IMR-90 (cell line): ENCODE measurements around the gene MON1A. TPM values are rescaled to one million over a fixed set of nuclear protein-coding genes. Genes with fewer than 3 reads are reported as not detected.

Source experiments
- ATAC-seq: fragments of 200-7000 bp; cut with Tn5 transposase; 2 replicates; pipeline ENCODE4 v1.9.1; 2020; ENCODE audit warnings: low read depth, mild to moderate bottlenecking, moderate library complexity
- BruUV-seq: library from RNA; stranded (reverse); fragments of 400-500 nt; replicated peaks from 2 replicates; lab custom pipeline; 2021; lab: Mats Ljungman, UMichigan
- CTCF ChIA-PET: fragments of 300-600 bp; formaldehyde crosslinking; extraction: SDS; loops from one replicate; lab custom pipeline; 2021; ENCODE audit warnings: antibody characterized with exemption; lab: Yijun Ruan, JAX
- POLR2A ChIA-PET: fragments of 300-600 bp; sonication (Branson Sonifier 250); formaldehyde crosslinking; loops from one replicate; lab custom pipeline; 2022; ENCODE audit warnings: antibody characterized with exemption; ENCODE audit not compliant: unreplicated experiment; lab: Charles Lee
- DNase-seq: peaks from one replicate; pipeline ENCODE4 v3.0.0; 2013
- H2AFZ ChIP-seq: replicated peaks from 2 replicates; pipeline ENCODE3; 2013; ENCODE audit warnings: low read length, mild to moderate bottlenecking; ENCODE audit not compliant: poor library complexity
- H2AK5ac ChIP-seq: 2 replicates; pipeline ENCODE4 v1.6.1; 2013; ENCODE audit warnings: low read depth, low read length, inconsistent platforms
- H2AK9ac ChIP-seq: replicated peaks from 2 replicates; pipeline ENCODE3; 2013; ENCODE audit warnings: mild to moderate bottlenecking, low read depth, low read length, moderate library complexity; ENCODE audit not compliant: poor library complexity
- H2BK120ac ChIP-seq: 2 replicates; pipeline ENCODE4 v1.6.1; 2013; ENCODE audit warnings: low read depth, low read length, inconsistent platforms
- H2BK15ac ChIP-seq: 3 replicates; pipeline ENCODE4 v1.6.1; 2013; ENCODE audit warnings: low read depth, low read length, inconsistent platforms
- H2BK20ac ChIP-seq: 2 replicates; pipeline ENCODE4 v1.6.1; 2013; ENCODE audit warnings: low read depth, mild to moderate bottlenecking, inconsistent platforms, low read length, moderate library complexity
- H2BK5ac ChIP-seq: 2 replicates; pipeline ENCODE4 v1.6.1; 2013; ENCODE audit warnings: mild to moderate bottlenecking, low read depth, low read length, inconsistent platforms; ENCODE audit not compliant: poor library complexity, severe bottlenecking
- H3K14ac ChIP-seq: replicated peaks from 2 replicates; pipeline ENCODE4 v1.6.1; 2013; ENCODE audit warnings: low read depth, low read length, inconsistent platforms
- H3K18ac ChIP-seq: 2 replicates; pipeline ENCODE4 v1.6.1; 2013; ENCODE audit warnings: low read depth, low read length, control low read depth
- H3K23ac ChIP-seq: 2 replicates; pipeline ENCODE4 v1.6.1; 2013; ENCODE audit warnings: low read depth, low read length, inconsistent platforms
- H3K27ac ChIP-seq: 2 replicates; pipeline ENCODE4 v1.5.1; 2013; ENCODE audit warnings: mild to moderate bottlenecking, control low read depth, low read length; ENCODE audit not compliant: insufficient read depth
- H3K27me3 ChIP-seq: 2 replicates; pipeline ENCODE4 v1.6.1; 2013; ENCODE audit warnings: low read length; ENCODE audit not compliant: control insufficient read depth, insufficient read depth
- H3K36me3 ChIP-seq: 2 replicates; pipeline ENCODE4 v1.6.1; 2013; ENCODE audit warnings: low read length, mixed read lengths; ENCODE audit not compliant: control insufficient read depth, insufficient read depth
- H3K4ac ChIP-seq: 2 replicates; pipeline ENCODE4 v1.6.1; 2013; ENCODE audit warnings: low read depth, low read length, inconsistent platforms
- H3K4me1 ChIP-seq: 2 replicates; pipeline ENCODE4 v1.6.1; 2013; ENCODE audit warnings: low read length, mixed read lengths; ENCODE audit not compliant: control insufficient read depth, insufficient read depth
- H3K4me2 ChIP-seq: 2 replicates; pipeline ENCODE4 v1.6.1; 2013; ENCODE audit warnings: low read depth, mild to moderate bottlenecking, control low read depth, low read length, moderate library complexity
- H3K4me3 ChIP-seq: 2 replicates; pipeline ENCODE4 v1.5.1; 2013; ENCODE audit warnings: low read depth, mild to moderate bottlenecking, control low read depth, low read length, moderate library complexity; ENCODE audit not compliant: insufficient read depth
- H3K56ac ChIP-seq: 2 replicates; pipeline ENCODE4 v1.6.1; 2013; ENCODE audit warnings: low read length, inconsistent platforms; ENCODE audit not compliant: insufficient read depth; ENCODE audit errors: extremely low read depth
- H3K79me1 ChIP-seq, 2 experiments: 2 replicates each; pipeline ENCODE4 v1.6.1; 2013; ENCODE audit warnings: low read length in 2 of 2, inconsistent platforms in 1 of 2, low read depth in 1 of 2
- H3K9ac ChIP-seq: 2 replicates; pipeline ENCODE4 v1.6.1; 2013; ENCODE audit warnings: low read depth, low read length, control low read depth
- H3K9me1 ChIP-seq: 2 replicates; pipeline ENCODE4 v1.6.1; 2013; ENCODE audit warnings: low read length, inconsistent platforms; ENCODE audit not compliant: insufficient read depth
- H3K9me3 ChIP-seq: 2 replicates; pipeline ENCODE4 v1.6.1; 2013; ENCODE audit warnings: low read length; ENCODE audit not compliant: control insufficient read depth, insufficient read depth
- H4K20me1 ChIP-seq: 2 replicates; pipeline ENCODE4 v1.6.1; 2013; ENCODE audit warnings: low read length, inconsistent platforms; ENCODE audit not compliant: insufficient read depth
- H4K5ac ChIP-seq: 2 replicates; pipeline ENCODE4 v1.6.1; 2013; ENCODE audit warnings: mild to moderate bottlenecking, low read depth, low read length, control low read depth
- H4K8ac ChIP-seq, 2 experiments: 2 replicates each; pipeline ENCODE4 v1.6.1; 2013; ENCODE audit warnings: low read depth in 2 of 2, low read length in 2 of 2, control low read depth in 1 of 2, inconsistent platforms in 1 of 2
- H4K91ac ChIP-seq: 2 replicates; pipeline ENCODE4 v1.6.1; 2013; ENCODE audit warnings: low read depth, low read length, inconsistent platforms; ENCODE audit not compliant: insufficient read depth
- BHLHE40 ChIP-seq: fragments of 150-350 bp; IDR thresholded peaks from 2 replicates; pipeline ENCODE4 v1.6.1; 2016; ENCODE audit warnings: mild to moderate bottlenecking, low read depth, low read length
- CHD1 ChIP-seq: IDR thresholded peaks from 2 replicates; pipeline ENCODE4 v1.6.1; 2012; ENCODE audit warnings: low read depth, low read length, improper control_type of control experiment
- CTCF ChIP-seq: conservative IDR thresholded peaks from 2 replicates; pipeline ENCODE4 v1.5.1; 2012; ENCODE audit warnings: mild to moderate bottlenecking, low read depth, low read length, improper control_type of control experiment
- ELK1 ChIP-seq: fragments of 150-350 bp; IDR thresholded peaks from 2 replicates; pipeline ENCODE4 v1.6.1; 2016; ENCODE audit warnings: low read depth, mild to moderate bottlenecking, low read length, moderate library complexity, borderline replicate concordance
- MAFK ChIP-seq: IDR thresholded peaks from 2 replicates; pipeline ENCODE4 v1.6.1; 2012; ENCODE audit warnings: low read depth, low read length, improper control_type of control experiment
- NFE2L2 ChIP-seq: fragments of 150-350 bp; IDR thresholded peaks from 2 replicates; pipeline ENCODE4 v1.6.1; 2016; ENCODE audit warnings: low read depth, mild to moderate bottlenecking, low read length
- POLR2A ChIP-seq: IDR thresholded peaks from 2 replicates; pipeline ENCODE4 v1.6.1; 2012; ENCODE audit warnings: mild to moderate bottlenecking, low read depth, low read length
- RAD21 ChIP-seq: IDR thresholded peaks from 2 replicates; pipeline ENCODE4 v1.6.1; 2012; ENCODE audit warnings: low read length, improper control_type of control experiment
- RCOR1 ChIP-seq: IDR thresholded peaks from 2 replicates; pipeline ENCODE4 v1.6.1; 2012; ENCODE audit warnings: mild to moderate bottlenecking, low read length, improper control_type of control experiment; ENCODE audit not compliant: insufficient replicate concordance
- RFX5 ChIP-seq: IDR thresholded peaks from 2 replicates; pipeline ENCODE4 v1.8.0; 2012; ENCODE audit warnings: low read depth, mild to moderate bottlenecking, low read length, moderate library complexity
- WGBS, 2 experiments: methylation state at CpG; one replicate each; pipeline versions ENCODE4 v1.1.5 to v1.1.7; 2013; ENCODE audit warnings: missing lambda C conversion rate in 2 of 2; ENCODE audit not compliant: insufficient read length in 1 of 2; ENCODE audit errors: extremely low coverage in 2 of 2; 5-methylcytosine and 5-hydroxymethylcytosine counted together
- dilution Hi-C: fragments of 300-500 bp; cut with HindIII; formaldehyde crosslinking; loops from one replicate; pipeline ENCODE4 v1.14.3; 2018; ENCODE audit warnings: low sequenced_read_pairs; ENCODE audit not compliant: unreplicated experiment
- in situ Hi-C: fragments of 300-500 bp; cut with MboI; formaldehyde crosslinking; loops from 3 replicates; pipeline ENCODE4 v1.14.3; 2019; ENCODE audit warnings: low sequenced_read_pairs, inconsistent platforms, mixed read lengths
- intact Hi-C: fragments of 100-400 bp; cut with micrococcal nuclease; formaldehyde crosslinking; loops from 2 replicates; pipeline ENCODE4 v1.10.0; 2022
- polyA plus RNA-seq, 3 experiments: library from polyadenylated mRNA; depleted of rRNA; stranded (reverse); fragments of >200 nt; gene quantifications; 2 replicates each; pipeline ENCODE4 v1.2.3, GENCODE V29; 2012; ENCODE audit warnings: low replicate concordance in 1 of 3
- total RNA-seq: library from RNA; depleted of rRNA; stranded (reverse); fragments of >200 nt; gene quantifications from 2 replicates; pipeline ENCODE4 v1.2.3, GENCODE V29; 2012

Gene MON1A
- total and polyA plus RNA-seq, 2 of the 4 experiments (the other 2 are of a cell fraction), result 8.2 to 13.5 TPM

- TF ChIP-seq BHLHE40, result no peak
These were observed 28.0 kb downstream of the MON1A start (continued) for GRCh38 chr3:49901366-49902339.

- no peak overlapping the region for H4K91ac ChIP-seq
- H3K9me3 ChIP-seq, result no peaks in the 10 kb centered on the region
- no peak overlapping the region for H3K27ac ChIP-seq
- H3K56ac ChIP-seq, result no peak overlapping the region
- H4K20me1 ChIP-seq, result no peaks in the 10 kb centered on the region
- no peak overlapping the region for H3K4me3 ChIP-seq
- H2BK5ac ChIP-seq, result no peak overlapping the region
- H3K4me2 ChIP-seq, result no peak overlapping the region
- H3K9ac ChIP-seq, result no peak overlapping the region
- ChIA-PET CTCF (no interaction called here), POLR2A (interaction anchor here (0.5 kb wide), 1 partner anchor 21 kb away, joined by 4 read pairs; no protein-coding TSS in a partner anchor)
- in situ Hi-C loops (no loop called here), intact Hi-C loops (no loop called here), dilution Hi-C loops (no loop called here)
- no TSS peak for BruUV-seq
- peaks cover 10% of the 10 kb centered on the region for H3K4me1 ChIP-seq
- no peak overlapping the region for H3K4ac ChIP-seq
- peak; percentile 22 for DNase-seq
- no peak overlapping the region for H2AFZ ChIP-seq
- no peak overlapping the region for H3K14ac ChIP-seq
- H3K18ac ChIP-seq, result no peak overlapping the region
- peak; percentile 66 for ATAC-seq
- no peaks in the 10 kb centered on the region for H3K27me3 ChIP-seq
- no peak overlapping the region for H3K23ac ChIP-seq
- no peak overlapping the region for H2BK20ac ChIP-seq
- 100% methylated on average over 1 of the region's 8 CpGs; no CpG with 5 or more reads in 1 of the 2 experiments for WGBS, 2 experiments
- no peaks in the 10 kb centered on the region for H3K79me1 ChIP-seq
- H4K8ac ChIP-seq, result no peak overlapping the region
- H3K9me1 ChIP-seq, result peaks cover 2% of the 10 kb centered on the region; the same call in 1 of the 2 replicates
- H2AK9ac ChIP-seq, result no peak overlapping the region
- no peak overlapping the region for H2BK120ac ChIP-seq
- no peak overlapping the region for H4K5ac ChIP-seq
- no peak overlapping the region for H2AK5ac ChIP-seq
- no peak overlapping the region for H2BK15ac ChIP-seq
- no peaks in the 10 kb centered on the region for H3K36me3 ChIP-seq
- TF ChIP-seq BHLHE40 (no peak), POLR2A (no peak), ELK1 (no peak), MAFK (no peak), RAD21 (no peak), CHD1 (no peak), CTCF (no peak), NFE2L2 (no peak), RCOR1 (no peak), RFX5 (no peak)
These were observed 29.0 kb downstream of the MON1A start for GRCh38 chr3:49900491-49901153.
